Prostate gland (tissue), 2 donors: ENCODE measurements around the gene KCTD11. TPM values are rescaled to one million over a fixed set of nuclear protein-coding genes. Genes with fewer than 3 reads are reported as not detected.

Experiments
- DNase-seq: peaks from one replicate; pipeline ENCODE4 v3.0.0-alpha.2; 2019; ENCODE audit warnings: low spot score
- H3K27ac ChIP-seq, 2 donors: fragments of 200-600 bp; sonication (generic); 2 replicates each; pipeline ENCODE4 v1.5.1; 2017 to 2019
- H3K27me3 ChIP-seq: fragments of 200-600 bp; sonication (generic); replicated peaks from 2 replicates; pipeline ENCODE4 v1.5.1; 2019; ENCODE audit not compliant: insufficient read depth
- H3K36me3 ChIP-seq, 2 donors: fragments of 200-600 bp; sonication (generic); 1 replicate in 1 of 2; 2 replicates in 1 of 2; pipeline versions ENCODE4 v1.5.1 to v1.8.1; 2017 to 2019
- H3K4me1 ChIP-seq: fragments of 200-600 bp; sonication (generic); replicated peaks from 2 replicates; pipeline ENCODE4 v1.5.1; 2019
- H3K4me3 ChIP-seq, 2 donors: fragments of 200-600 bp; sonication (generic); 2 replicates each; pipeline ENCODE4 v1.5.1; 2017 to 2019
- H3K9me3 ChIP-seq: fragments of 200-600 bp; sonication (generic); 2 replicates; pipeline ENCODE4 v1.5.1; 2017
- CTCF ChIP-seq, 4 experiments: fragments of 200-600 bp in 2 of 4; fragments of 450-650 bp in 2 of 4; sonication (generic) in 2 of 4; IDR thresholded peaks; 1 replicate in 3 of 4; 2 replicates in 1 of 4; pipeline ENCODE4 v1.5.1; 2016 to 2019; ENCODE audit warnings: antibody characterized with exemption in 4 of 4, mild to moderate bottlenecking in 2 of 4, moderate library complexity in 2 of 4
- POLR2A ChIP-seq: fragments of 450-650 bp; IDR thresholded peaks from one replicate; pipeline ENCODE4 v1.6.1; 2016; ENCODE audit warnings: antibody characterized with exemption, mild to moderate bottlenecking
- POLR2AphosphoS5 ChIP-seq: sonication (generic); formaldehyde crosslinking; IDR thresholded peaks from one replicate; pipeline ENCODE4 v1.6.1; 2017; ENCODE audit warnings: antibody characterized with exemption
- WGBS: methylation state at CpG from one replicate; pipeline ENCODE4 v1.1.5; 2018; 5-methylcytosine and 5-hydroxymethylcytosine counted together
- intact Hi-C: fragments of 100-400 bp; cut with DNase I; formaldehyde crosslinking; loops from one replicate; pipeline ENCODE4 v1.14.2; 2022
- total RNA-seq, 2 donors: library from RNA; depleted of rRNA; stranded (reverse); fragments of >200 nt; gene quantifications; one replicate each; pipeline ENCODE4 v1.1.0, GENCODE V29; 2016

KCTD11 gene
- total RNA-seq, 2 donors from 2014 or later: 8.9 to 15.2 TPM

- DNase-seq: no peak
- 78% methylated on average over 2 of the region's 2 CpGs for WGBS
- intact Hi-C loops: loop anchor here (5.0 kb wide), 1 partner anchor 39 kb away; the partner anchor contains the start of gene KCTD11
- no peak overlapping the region for H3K27ac ChIP-seq
- peaks cover 0 to 10% of the 10 kb centered on the region in 2 donors for H3K36me3 ChIP-seq
- H3K4me3 ChIP-seq: no peak overlapping the region
- H3K9me3 ChIP-seq: no peaks in the 10 kb centered on the region
- no peaks in the 10 kb centered on the region for H3K4me1 ChIP-seq
- no peaks in the 10 kb centered on the region for H3K27me3 ChIP-seq
- TF ChIP-seq POLR2AphosphoS5 (no peak), CTCF (IDR thresholded peaks at IDR 0.05) (no peak), POLR2A (no peak)
These were observed 39.3 kb downstream of the KCTD11 start for GRCh38 chr17:7391307-7391706.

- peaks cover 0 to 10% of the 10 kb centered on the region in 2 donors for H3K36me3 ChIP-seq
- WGBS: 56% methylated on average over 41 of the region's 42 CpGs
- H3K27me3 ChIP-seq: no peaks in the 10 kb centered on the region
- no peaks in the 10 kb centered on the region for H3K4me1 ChIP-seq
- TF ChIP-seq POLR2AphosphoS5 (no peak), POLR2A (no peak), CTCF (IDR thresholded peaks at IDR 0.05) (no peak)
- intact Hi-C loops: loop anchor here (5.0 kb wide), 1 partner anchor 41 kb away; the partner anchor contains the start of gene KCTD11
- H3K4me3 ChIP-seq: peak overlapping the region; percentile 48 to 62
- DNase-seq: no peak
- peak overlapping the region in 1 of 2 donors; percentile 74 for H3K27ac ChIP-seq
- no peaks in the 10 kb centered on the region for H3K9me3 ChIP-seq
These were observed 41.0 kb downstream of the KCTD11 start for GRCh38 chr17:7392696-7393612.

GRCh38 chr17:7393613-7394451, 41.9 kb downstream of the KCTD11 start:
- WGBS: 4% methylated on average over 45 of the region's 48 CpGs

More at GRCh38 chr17:7393613-7394451, 41.9 kb downstream of the KCTD11 start:
- H3K36me3 ChIP-seq: peaks cover 0 to 10% of the 10 kb centered on the region in 2 donors
- H3K4me1 ChIP-seq: no peaks in the 10 kb centered on the region
- peak overlapping the region; percentile 74 to 87 for H3K27ac ChIP-seq
- H3K27me3 ChIP-seq: no peaks in the 10 kb centered on the region
- no peak for DNase-seq
- H3K9me3 ChIP-seq: no peaks in the 10 kb centered on the region
- TF ChIP-seq POLR2AphosphoS5 (no peak), POLR2A (no peak), CTCF (IDR thresholded peaks at IDR 0.05) (no peak)
- peak overlapping the region; percentile 48 to 62 for H3K4me3 ChIP-seq
- intact Hi-C loops: loop anchor here (5.0 kb wide), 1 partner anchor 42 kb away; the partner anchor contains the start of gene KCTD11
